Astrocyte (in vitro differentiated cells and primary cell): ENCODE data around the gene RECK. TPM values are rescaled to one million over a fixed set of nuclear protein-coding genes. Genes with fewer than 3 reads are reported as not detected.

ENCODE experiments used
- DNase-seq: peaks from one replicate; pipeline ENCODE4 v3.0.0-alpha.2; 2010; ENCODE audit warnings: low read depth
- FAIRE-seq: peaks from 2 replicates; lab custom pipeline; 2011; peaks lifted over from hg19 to GRCh38; lab: Jason Lieb, UNC
- H2AFZ ChIP-seq: 2 replicates; pipeline ENCODE4 v1.6.0; 2012; ENCODE audit warnings: low read depth, low read length, inconsistent platforms
- H3K27ac ChIP-seq: 2 replicates; pipeline ENCODE4 v1.5.1; 2011; ENCODE audit warnings: low read depth, low read length, inconsistent platforms
- H3K27me3 ChIP-seq: 2 replicates; pipeline ENCODE4 v1.6.0; 2011; ENCODE audit warnings: low read length, inconsistent platforms; ENCODE audit not compliant: insufficient read depth
- H3K36me3 ChIP-seq: 2 replicates; pipeline ENCODE4 v1.5.1; 2011; ENCODE audit warnings: low read length, inconsistent platforms; ENCODE audit not compliant: insufficient read depth
- H3K4me1 ChIP-seq: 2 replicates; pipeline ENCODE4 v1.5.1; 2011; ENCODE audit warnings: low read length, inconsistent platforms; ENCODE audit not compliant: insufficient read depth
- H3K4me2 ChIP-seq: 2 replicates; pipeline ENCODE4 v1.6.0; 2012; ENCODE audit warnings: low read length, inconsistent platforms
- H3K4me3 ChIP-seq: 2 replicates; pipeline ENCODE4 v1.5.1; 2011; ENCODE audit warnings: low read depth, mild to moderate bottlenecking, low read length, inconsistent platforms; ENCODE audit not compliant: insufficient read depth
- H3K79me2 ChIP-seq: 2 replicates; pipeline ENCODE4 v1.6.0; 2012; ENCODE audit warnings: mild to moderate bottlenecking, low read length, inconsistent platforms; ENCODE audit not compliant: insufficient read depth
- H3K9ac ChIP-seq: 2 replicates; pipeline ENCODE4 v1.6.0; 2012; ENCODE audit warnings: mild to moderate bottlenecking, low read length, inconsistent platforms
- H3K9me3 ChIP-seq: 2 replicates; pipeline ENCODE4 v1.5.1; 2012; ENCODE audit warnings: low read depth, mild to moderate bottlenecking, low read length, inconsistent platforms; ENCODE audit not compliant: insufficient read depth
- H4K20me1 ChIP-seq: 2 replicates; pipeline ENCODE4 v1.6.0; 2012; ENCODE audit warnings: low read length, inconsistent platforms; ENCODE audit not compliant: insufficient read depth
- H3K27ac Mint-ChIP-seq: one replicate; pipeline ENCODE4 v1.8.0; 2021; ENCODE audit warnings: mild to moderate bottlenecking, mixed read lengths; ENCODE audit not compliant: unreplicated experiment
- H3K27me3 Mint-ChIP-seq: one replicate; pipeline ENCODE4 v1.8.0; 2021; ENCODE audit warnings: low read depth, mixed read lengths; ENCODE audit not compliant: unreplicated experiment
- H3K36me3 Mint-ChIP-seq: one replicate; pipeline ENCODE4 v1.8.0; 2021; ENCODE audit warnings: low read depth, mixed read lengths; ENCODE audit not compliant: unreplicated experiment
- H3K4me1 Mint-ChIP-seq: one replicate; pipeline ENCODE4 v1.8.0; 2021; ENCODE audit warnings: low read depth, mixed read lengths; ENCODE audit not compliant: unreplicated experiment
- H3K4me3 Mint-ChIP-seq: one replicate; pipeline ENCODE4 v1.8.0; 2021; ENCODE audit warnings: mild to moderate bottlenecking, moderate library complexity, mixed read lengths; ENCODE audit not compliant: unreplicated experiment
- H3K9me3 Mint-ChIP-seq: one replicate; pipeline ENCODE4 v1.8.0; 2021; ENCODE audit warnings: mild to moderate bottlenecking, mixed read lengths; ENCODE audit not compliant: unreplicated experiment
- EZH2 ChIP-seq: IDR thresholded peaks from 2 replicates; pipeline ENCODE4 v1.6.1; 2012; ENCODE audit warnings: mild to moderate bottlenecking, low read length, inconsistent platforms; ENCODE audit not compliant: insufficient read depth
- total RNA-seq: library from RNA; stranded (reverse); gene quantifications from 2 replicates; pipeline ENCODE4 v1.2.1, GENCODE V29; 2021
- TF ChIP-seq, protein P1 (sequence below): IDR thresholded peaks from 2 replicates; pipeline ENCODE4 v1.5.1; 2011; ENCODE audit warnings: low read depth, mild to moderate bottlenecking, inconsistent platforms, low read length, moderate library complexity; ENCODE audit not compliant: insufficient read depth

The RECK gene
- total RNA-seq, 1 donor from 2014 or later = 21.6 TPM

DNA sequence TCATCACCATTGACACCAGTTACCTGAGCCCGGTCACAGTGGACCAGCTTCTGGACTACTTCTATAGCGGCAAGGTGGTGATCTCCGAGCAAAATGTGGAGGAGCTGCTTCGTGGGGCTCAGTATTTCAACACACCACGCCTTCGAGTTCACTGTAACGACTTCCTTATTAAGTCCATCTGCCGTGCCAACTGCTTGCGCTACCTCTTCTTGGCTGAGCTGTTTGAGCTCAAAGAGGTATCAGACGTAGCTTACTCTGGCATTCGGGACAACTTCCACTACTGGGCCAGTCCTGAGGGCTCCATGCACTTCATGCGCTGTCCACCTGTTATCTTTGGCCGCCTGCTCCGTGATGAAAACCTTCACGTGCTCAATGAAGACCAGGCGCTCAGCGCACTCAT is 133.0 kb downstream of the RECK start:
- peaks cover 18% of the 10 kb centered on the region for H3K4me1 Mint-ChIP-seq
- H2AFZ ChIP-seq = no peak overlapping the region
- H3K9ac ChIP-seq = no peak overlapping the region
- H3K27me3 ChIP-seq = no peaks in the 10 kb centered on the region
- peaks cover 26% of the 10 kb centered on the region for H3K27me3 Mint-ChIP-seq
- H3K4me3 ChIP-seq = no peak overlapping the region
- peaks cover 13% of the 10 kb centered on the region for H3K4me1 ChIP-seq
- H4K20me1 ChIP-seq = no peaks in the 10 kb centered on the region
- H3K27ac ChIP-seq = no peak overlapping the region
- H3K27ac Mint-ChIP-seq = no peak overlapping the region
- peaks cover 8% of the 10 kb centered on the region for H3K9me3 Mint-ChIP-seq
- no peaks in the 10 kb centered on the region for H3K79me2 ChIP-seq
- H3K4me2 ChIP-seq = no peak overlapping the region
- H3K36me3 Mint-ChIP-seq = peaks cover 19% of the 10 kb centered on the region
- no peak overlapping the region for H3K4me3 Mint-ChIP-seq
- no peak for DNase-seq
- no peak for TF ChIP-seq EZH2
- TF ChIP-seq, protein P1, sequence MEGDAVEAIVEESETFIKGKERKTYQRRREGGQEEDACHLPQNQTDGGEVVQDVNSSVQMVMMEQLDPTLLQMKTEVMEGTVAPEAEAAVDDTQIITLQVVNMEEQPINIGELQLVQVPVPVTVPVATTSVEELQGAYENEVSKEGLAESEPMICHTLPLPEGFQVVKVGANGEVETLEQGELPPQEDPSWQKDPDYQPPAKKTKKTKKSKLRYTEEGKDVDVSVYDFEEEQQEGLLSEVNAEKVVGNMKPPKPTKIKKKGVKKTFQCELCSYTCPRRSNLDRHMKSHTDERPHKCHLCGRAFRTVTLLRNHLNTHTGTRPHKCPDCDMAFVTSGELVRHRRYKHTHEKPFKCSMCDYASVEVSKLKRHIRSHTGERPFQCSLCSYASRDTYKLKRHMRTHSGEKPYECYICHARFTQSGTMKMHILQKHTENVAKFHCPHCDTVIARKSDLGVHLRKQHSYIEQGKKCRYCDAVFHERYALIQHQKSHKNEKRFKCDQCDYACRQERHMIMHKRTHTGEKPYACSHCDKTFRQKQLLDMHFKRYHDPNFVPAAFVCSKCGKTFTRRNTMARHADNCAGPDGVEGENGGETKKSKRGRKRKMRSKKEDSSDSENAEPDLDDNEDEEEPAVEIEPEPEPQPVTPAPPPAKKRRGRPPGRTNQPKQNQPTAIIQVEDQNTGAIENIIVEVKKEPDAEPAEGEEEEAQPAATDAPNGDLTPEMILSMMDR = no peak
- no peaks in the 10 kb centered on the region for H3K36me3 ChIP-seq
- H3K9me3 ChIP-seq = no peaks in the 10 kb centered on the region
- FAIRE-seq = no peak

DNA sequence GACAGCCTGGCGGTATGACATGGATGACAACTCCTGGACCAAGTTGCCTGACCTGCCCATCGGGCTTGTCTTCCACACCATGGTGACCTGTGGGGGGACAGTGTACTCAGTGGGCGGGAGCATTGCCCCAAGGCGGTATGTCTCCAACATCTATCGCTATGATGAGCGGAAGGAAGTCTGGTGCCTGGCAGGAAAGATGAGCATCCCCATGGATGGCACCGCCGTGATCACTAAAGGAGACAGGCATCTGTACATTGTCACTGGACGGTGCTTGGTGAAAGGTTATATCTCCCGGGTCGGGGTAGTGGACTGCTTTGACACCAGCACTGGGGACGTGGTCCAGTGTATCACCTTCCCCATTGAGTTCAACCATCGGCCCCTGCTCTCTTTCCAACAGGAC is 133.8 kb downstream of the RECK start:
- FAIRE-seq = no peak
- TF ChIP-seq, protein P1 = no peak
- Histone ChIP-seq H2AFZ (no peak overlapping the region), H3K9ac (no peak overlapping the region), H3K27ac (no peak overlapping the region), H3K9me3 (no peaks in the 10 kb centered on the region), H3K27me3 (no peaks in the 10 kb centered on the region), H3K4me3 (no peak overlapping the region), H3K4me1 (peaks cover 7% of the 10 kb centered on the region), H3K4me2 (no peak overlapping the region), H3K79me2 (no peaks in the 10 kb centered on the region), H3K36me3 (no peaks in the 10 kb centered on the region), H4K20me1 (no peaks in the 10 kb centered on the region)
- no peak overlapping the region for H3K27ac Mint-ChIP-seq
- H3K36me3 Mint-ChIP-seq = peaks cover 19% of the 10 kb centered on the region
- no peak overlapping the region for H3K4me3 Mint-ChIP-seq
- peaks cover 26% of the 10 kb centered on the region for H3K27me3 Mint-ChIP-seq
- peaks cover 15% of the 10 kb centered on the region for H3K4me1 Mint-ChIP-seq
- no peak for DNase-seq
- peaks cover 8% of the 10 kb centered on the region for H3K9me3 Mint-ChIP-seq

DNA sequence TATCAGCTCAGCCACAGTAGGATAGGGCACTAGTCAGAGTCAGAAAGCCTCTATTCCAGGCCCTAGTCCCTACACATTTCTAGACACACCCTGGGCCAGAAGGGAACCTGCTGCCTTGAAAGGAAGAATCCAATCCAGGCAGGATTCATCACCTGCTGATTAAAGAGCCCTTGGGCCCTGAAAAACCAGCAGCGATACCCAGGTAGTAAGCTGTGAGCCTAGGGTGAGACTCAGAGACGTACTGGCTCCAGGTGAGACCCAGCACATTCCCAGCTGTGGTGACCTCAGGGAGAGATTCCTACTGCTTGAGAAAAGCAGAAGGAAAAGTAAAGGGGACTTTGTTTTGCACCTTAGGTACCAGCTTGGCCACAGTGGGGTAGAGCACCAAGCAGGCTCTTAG is 137.1 kb downstream of the RECK start:
- Mint-ChIP-seq H3K9me3 (peaks cover 8% of the 10 kb centered on the region), H3K27me3 (peaks cover 26% of the 10 kb centered on the region)
- FAIRE-seq = no peak

More for the DNA sequence above, 137.1 kb downstream of the RECK start:
- no peak overlapping the region for H2AFZ ChIP-seq
- no peak overlapping the region for H3K27ac Mint-ChIP-seq
- H3K4me1 ChIP-seq = no peaks in the 10 kb centered on the region
- no peaks in the 10 kb centered on the region for H3K27me3 ChIP-seq
- H3K4me3 Mint-ChIP-seq = no peak overlapping the region
- H3K4me1 Mint-ChIP-seq = peaks cover 10% of the 10 kb centered on the region
- no peak overlapping the region for H3K27ac ChIP-seq
- H3K9me3 ChIP-seq = no peaks in the 10 kb centered on the region
- H3K9ac ChIP-seq = no peak overlapping the region
- no peaks in the 10 kb centered on the region for H3K36me3 ChIP-seq
- H3K4me3 ChIP-seq = no peak overlapping the region
- H3K36me3 Mint-ChIP-seq = peaks cover 19% of the 10 kb centered on the region
- H4K20me1 ChIP-seq = no peaks in the 10 kb centered on the region
- no peak for DNase-seq
- H3K79me2 ChIP-seq = no peaks in the 10 kb centered on the region
- no peak for TF ChIP-seq EZH2
- TF ChIP-seq, protein P1 = no peak
- H3K4me2 ChIP-seq = no peak overlapping the region

Other genes starting within 250 kb of the RECK start
- gene NPR2, start 245.3 kb upstream of the RECK start, total RNA-seq = 24.6 and 26.1 TPM in 2 replicates
- gene SPAG8, start 224.7 kb upstream of the RECK start, total RNA-seq = 0.46 and 0.52 TPM in 2 replicates
- 22.8 and 23.7 TPM in 2 replicates for gene HINT2, start 221.9 kb upstream of the RECK start, total RNA-seq
- not detected in 2 replicates for gene FAM221B, start 208.2 kb upstream of the RECK start, total RNA-seq
- 8.6 and 8.9 TPM in 2 replicates for gene TMEM8B, start 207.7 kb upstream of the RECK start, total RNA-seq
- gene OR13J1, start 166.5 kb upstream of the RECK start, total RNA-seq = not detected in 2 replicates
- 0.39 and 0.62 TPM in 2 replicates for gene HRCT1, start 130.7 kb upstream of the RECK start, total RNA-seq
- gene SPAAR, start 127.4 kb upstream of the RECK start, total RNA-seq = 0.17 and 0.18 TPM in 2 replicates
- gene OR2S2, start 78.8 kb upstream of the RECK start, total RNA-seq = not detected in 2 replicates
- 150 and 157 TPM in 2 replicates for gene GLIPR2, start 99.8 kb downstream of the RECK start, total RNA-seq
- 1.1 and 1.9 TPM in 2 replicates for gene CCIN, start 132.5 kb downstream of the RECK start, total RNA-seq
- gene CLTA, start 154.0 kb downstream of the RECK start, total RNA-seq = 386 and 424 TPM in 2 replicates
- gene GNE, start 221.5 kb downstream of the RECK start, total RNA-seq = 12.6 and 12.8 TPM in 2 replicates